ENCODE measurements around the gene REXO1. TPM values are rescaled to one million over a fixed set of nuclear protein-coding genes. Genes with fewer than 3 reads are reported as not detected.

Gene REXO1
- total RNA-seq, 1 donor from 2014 or later: 2.4 TPM

DNA sequence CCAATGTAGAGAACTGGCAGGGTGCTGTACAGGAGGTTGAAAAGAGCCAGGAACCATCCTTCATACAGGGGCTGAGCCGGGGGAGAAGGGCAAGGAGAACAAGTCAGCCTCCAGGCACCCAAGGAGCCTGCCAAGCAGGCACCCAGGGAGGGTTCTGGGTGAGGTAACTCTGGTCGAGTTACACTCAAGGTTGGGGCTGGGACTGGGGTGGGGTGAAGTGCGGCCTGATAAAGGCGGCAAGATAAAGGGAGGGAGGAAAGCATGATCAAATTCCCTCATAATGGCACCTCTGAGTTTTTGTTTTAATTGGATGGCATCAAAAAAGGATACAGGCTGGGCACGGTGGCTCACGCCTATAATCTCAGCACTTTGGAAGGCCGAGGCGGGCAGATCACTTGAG, 61.2 kb downstream of the REXO1 start:
- no peak overlapping the region for H3K4me3 ChIP-seq (ENCODE audit: low read depth, low read length)
- no peak for DNase-seq (ENCODE audit: low read depth)
- H3K36me3 ChIP-seq (ENCODE audit: control insufficient read depth, insufficient read depth, low read length): no peaks in the 10 kb centered on the region
- FAIRE-seq: no peak
- TF ChIP-seq CTCF (IDR thresholded peaks at IDR 0.05; ENCODE audit: insufficient read depth, low read length, severe bottlenecking): no peak
- peaks cover 5% of the 10 kb centered on the region for H3K27me3 ChIP-seq (ENCODE audit: control insufficient read depth, insufficient read depth, low read length)

GRCh38 chr19:1786668-1787067, 61.6 kb downstream of the REXO1 start:
- no peak for FAIRE-seq
- no peak for DNase-seq (ENCODE audit: low read depth)
- no peak overlapping the region for H3K4me3 ChIP-seq (ENCODE audit: low read depth, low read length)
- H3K36me3 ChIP-seq (ENCODE audit: control insufficient read depth, insufficient read depth, low read length): no peaks in the 10 kb centered on the region
- H3K27me3 ChIP-seq (ENCODE audit: control insufficient read depth, insufficient read depth, low read length): peaks cover 5% of the 10 kb centered on the region
- TF ChIP-seq CTCF (IDR thresholded peaks at IDR 0.05; ENCODE audit: insufficient read depth, low read length, severe bottlenecking): no peak

- DNase-seq (ENCODE audit: low read depth) (no peak), FAIRE-seq (no peak)
- no peaks in the 10 kb centered on the region for H3K36me3 ChIP-seq (ENCODE audit: control insufficient read depth, insufficient read depth, low read length)
- peaks cover 5% of the 10 kb centered on the region for H3K27me3 ChIP-seq (ENCODE audit: control insufficient read depth, insufficient read depth, low read length)
- TF ChIP-seq CTCF (IDR thresholded peaks at IDR 0.05; ENCODE audit: insufficient read depth, low read length, severe bottlenecking): no peak
- no peak overlapping the region for H3K4me3 ChIP-seq (ENCODE audit: low read depth, low read length)
Measured at GRCh38 chr19:1785310-1785709, 63.0 kb downstream of the REXO1 start.

DNA sequence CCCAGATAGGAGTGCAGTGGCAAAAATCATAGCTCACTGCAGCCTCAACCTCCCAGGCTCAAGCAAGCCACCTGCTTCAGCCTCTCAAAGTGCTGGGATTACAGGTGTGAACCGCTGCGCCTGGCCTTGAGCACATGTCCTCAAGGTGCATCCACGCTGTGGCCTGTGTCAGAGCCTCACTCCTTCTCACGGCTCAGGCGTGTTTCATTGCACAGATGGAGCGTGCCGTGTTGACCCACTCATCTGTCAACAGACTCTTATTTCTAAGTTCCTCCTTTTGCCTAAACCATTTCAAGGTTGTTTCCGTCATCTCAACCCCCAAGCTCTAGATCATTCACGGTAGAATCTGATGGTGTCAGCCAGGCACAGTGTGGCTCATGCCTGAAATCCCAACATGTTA, 64.4 kb downstream of the REXO1 start:
- peaks cover 5% of the 10 kb centered on the region for H3K27me3 ChIP-seq (ENCODE audit: control insufficient read depth, insufficient read depth, low read length)
- no peak for TF ChIP-seq CTCF (IDR thresholded peaks at IDR 0.05; ENCODE audit: insufficient read depth, low read length, severe bottlenecking)
- H3K36me3 ChIP-seq (ENCODE audit: control insufficient read depth, insufficient read depth, low read length): no peaks in the 10 kb centered on the region
- no peak for DNase-seq (ENCODE audit: low read depth)
- FAIRE-seq: no peak
- no peak overlapping the region for H3K4me3 ChIP-seq (ENCODE audit: low read depth, low read length)

- DNase-seq (ENCODE audit: low read depth): no peak
- FAIRE-seq: no peak
- Histone ChIP-seq H3K27me3 (ENCODE audit: control insufficient read depth, insufficient read depth, low read length) (peaks cover 5% of the 10 kb centered on the region), H3K4me3 (ENCODE audit: low read depth, low read length) (no peak overlapping the region), H3K36me3 (ENCODE audit: control insufficient read depth, insufficient read depth, low read length) (no peaks in the 10 kb centered on the region)
- TF ChIP-seq CTCF (IDR thresholded peaks at IDR 0.05; ENCODE audit: insufficient read depth, low read length, severe bottlenecking): no peak
Measured at GRCh38 chr19:1783354-1783753, 64.9 kb downstream of the REXO1 start.

DNA sequence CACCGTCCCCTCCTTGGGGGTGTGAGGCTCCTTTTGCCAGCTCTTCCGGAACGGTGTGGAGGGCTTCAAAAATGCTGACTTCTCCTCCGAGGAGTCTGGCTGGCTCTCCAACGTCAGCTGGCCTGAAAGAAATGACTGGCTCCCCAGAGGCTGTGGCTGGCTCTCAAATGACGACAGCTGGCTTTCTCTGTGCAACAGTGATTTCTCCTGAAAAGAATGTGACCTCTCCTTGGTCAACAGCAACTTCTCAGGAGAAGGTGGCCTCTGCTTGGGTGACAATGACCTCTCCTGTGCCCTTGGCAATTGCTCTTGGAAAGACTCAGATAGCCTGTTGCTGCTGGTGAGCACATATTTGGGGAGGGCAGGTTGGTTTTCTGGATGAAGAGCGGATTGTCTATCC, 65.8 kb downstream of the REXO1 start:
- FAIRE-seq (no peak), DNase-seq (ENCODE audit: low read depth) (no peak)
- H3K36me3 ChIP-seq (ENCODE audit: control insufficient read depth, insufficient read depth, low read length): no peaks in the 10 kb centered on the region
- no peak overlapping the region for H3K4me3 ChIP-seq (ENCODE audit: low read depth, low read length)
- no peak for TF ChIP-seq CTCF (IDR thresholded peaks at IDR 0.05; ENCODE audit: insufficient read depth, low read length, severe bottlenecking)
- peaks cover 3% of the 10 kb centered on the region for H3K27me3 ChIP-seq (ENCODE audit: control insufficient read depth, insufficient read depth, low read length)

Measured in bronchial epithelial cell (primary cell).